Measurements from ENCODE around the gene GID4. TPM values are rescaled to one million over a fixed set of nuclear protein-coding genes. Genes with fewer than 3 reads are reported as not detected.

Gene GID4
- total RNA-seq, 1 experiment from 2014 or later, result 11.4 TPM

GRCh38 chr17:18099516-18099915 lies 60.3 kb downstream of the GID4 start:
- Histone ChIP-seq H3K79me1 (ENCODE audit: insufficient read depth, low read depth, low read length, poor library complexity, severe bottlenecking) (no peaks in the 10 kb centered on the region), H3K4me1 (ENCODE audit: insufficient read depth, low read length) (no peaks in the 10 kb centered on the region), H3K56ac (ENCODE audit: insufficient read length, low read depth, low read length) (no peak overlapping the region), H2BK15ac (ENCODE audit: low read depth, low read length) (no peak overlapping the region), H2BK12ac (ENCODE audit: insufficient read length, low read depth, low read length) (no peak overlapping the region), H3K79me2 (ENCODE audit: insufficient read depth, low read length) (no peaks in the 10 kb centered on the region), H3K27ac (ENCODE audit: insufficient read length, low read depth, low read length) (no peak overlapping the region), H3K18ac (ENCODE audit: insufficient read length, low read depth, low read length) (no peak overlapping the region), H2BK5ac (ENCODE audit: insufficient read length, low read length) (no peak overlapping the region), H3K14ac (ENCODE audit: insufficient read depth, low read length) (no peak overlapping the region), H2BK120ac (ENCODE audit: low read depth, low read length, poor library complexity, severe bottlenecking) (no peak overlapping the region), H3K23me2 (ENCODE audit: insufficient read length, low read depth, low read length, poor library complexity, severe bottlenecking) (no peaks in the 10 kb centered on the region), H2AFZ (ENCODE audit: low read length) (no peak overlapping the region), H4K91ac (ENCODE audit: insufficient read length, low read depth, low read length) (no peak overlapping the region), H3T11ph (ENCODE audit: low read length) (no peak overlapping the region), H2AK5ac (ENCODE audit: insufficient read length, low read length) (no peak overlapping the region), H4K8ac (replicated peaks; ENCODE audit: insufficient read length, low read depth, low read length) (no peak overlapping the region), H2BK20ac (ENCODE audit: low read depth, low read length, poor library complexity, severe bottlenecking) (no peak overlapping the region), H3K23ac (ENCODE audit: insufficient read length, low read depth, low read length) (no peak overlapping the region), H3K27me3 (ENCODE audit: insufficient read depth, low read length) (no peaks in the 10 kb centered on the region), H3K9ac (ENCODE audit: extremely low read depth, insufficient read length, low read length) (no peak overlapping the region), H4K20me1 (ENCODE audit: control insufficient read depth, insufficient read depth, insufficient read length) (no peaks in the 10 kb centered on the region), H3K4me2 (ENCODE audit: insufficient read depth, insufficient read length, low read length) (no peak overlapping the region), H3K4ac (ENCODE audit: low read depth, low read length) (no peak overlapping the region), H3K9me3 (ENCODE audit: control insufficient read depth, low read depth, low read length) (no peaks in the 10 kb centered on the region), H4K5ac (ENCODE audit: insufficient read length, low read depth, low read length) (no peak overlapping the region)
- no CpG with 5 or more reads among the region's 14 CpGs for WGBS (ENCODE audit: extremely low coverage, insufficient read length, low lambda C conversion rate)
- H3K36me3 Mint-ChIP-seq (ENCODE audit: insufficient read depth in 1 of 3, low read depth in 3 of 3), result peaks cover 14 to 69% (median 29%) of the 10 kb centered on the region in 3 experiments
- no peak for DNase-seq
- H3K9me3 Mint-ChIP-seq, result no peaks in the 10 kb centered on the region
- H3K27ac Mint-ChIP-seq, result no peak overlapping the region
- H3K27me3 Mint-ChIP-seq (ENCODE audit: low read depth), result no peaks in the 10 kb centered on the region
- H3K4me3 Mint-ChIP-seq, result no peak overlapping the region
- H3K4me1 Mint-ChIP-seq, result no peaks in the 10 kb centered on the region
- TF ChIP-seq CTCF (conservative IDR thresholded peaks at IDR 0.05), result no peak
